Endothelial cell of umbilical vein (primary cell): ENCODE data around the gene ARHGEF28. TPM values are rescaled to one million over a fixed set of nuclear protein-coding genes. Genes with fewer than 3 reads are reported as not detected.

ENCODE experiments used
- BruUV-seq: library from RNA; stranded (reverse); fragments of 400-500 nt; replicated peaks from 2 replicates; lab custom pipeline; 2021; lab: Mats Ljungman, UMichigan
- CTCF ChIA-PET: fragments of 300-600, 350-600 bp; sonication (Branson Sonifier 250); formaldehyde crosslinking; loops from one replicate; lab custom pipeline; 2021; ENCODE audit warnings: antibody characterized with exemption, inconsistent platforms; lab: Charles Lee
- POLR2A ChIA-PET: fragments of 300-600, 350-600 bp; sonication (Branson Sonifier 250); formaldehyde crosslinking; loops from one replicate; lab custom pipeline; 2021; ENCODE audit warnings: antibody characterized with exemption, inconsistent platforms; lab: Charles Lee
- DNase-seq: peaks from one replicate; pipeline ENCODE4 v3.0.0-alpha.2; 2011; ENCODE audit warnings: low read depth, low spot score
- FAIRE-seq: peaks from 2 replicates; lab custom pipeline; 2011; peaks lifted over from hg19 to GRCh38; lab: Jason Lieb, UNC
- H2AFZ ChIP-seq: 2 replicates; pipeline ENCODE4 v1.6.0; 2012; ENCODE audit warnings: low read depth, low read length, control low read depth, inconsistent platforms
- H3K27ac ChIP-seq: 2 replicates; pipeline ENCODE4 v1.5.1; 2011; ENCODE audit warnings: low read depth, mild to moderate bottlenecking, control low read depth, low read length, moderate library complexity; ENCODE audit not compliant: insufficient read depth
- H3K27me3 ChIP-seq, 2 experiments: 2 replicates each; pipeline versions ENCODE4 v1.6.0 to v1.6.1; 2011; ENCODE audit warnings: low read length in 2 of 2, mixed read lengths in 1 of 2; ENCODE audit not compliant: control insufficient read depth in 2 of 2, insufficient read depth in 2 of 2
- H3K36me3 ChIP-seq, 2 experiments: 2 replicates in 1 of 2; 3 replicates in 1 of 2; pipeline ENCODE4 v1.5.1; 2011; ENCODE audit warnings: low read length in 2 of 2, mild to moderate bottlenecking in 1 of 2, moderate library complexity in 1 of 2; ENCODE audit not compliant: control insufficient read depth in 2 of 2, insufficient read depth in 2 of 2; ENCODE audit errors: extremely low read depth in 1 of 2
- H3K4me1 ChIP-seq: 3 replicates; pipeline ENCODE4 v1.5.1; 2011; ENCODE audit warnings: mild to moderate bottlenecking, low read length; ENCODE audit not compliant: control insufficient read depth, insufficient read depth; ENCODE audit errors: extremely low read depth
- H3K4me2 ChIP-seq: 2 replicates; pipeline ENCODE4 v1.6.1; 2011; ENCODE audit warnings: low read length, control low read depth, mixed read lengths; ENCODE audit not compliant: insufficient read depth
- H3K4me3 ChIP-seq, 3 experiments: fragments of 200-600 bp in 1 of 3; sonication (generic), shearing (Covaris generic) in 1 of 3; replicated peaks in 1 of 3; 2 replicates each; pipeline ENCODE4 v1.5.1; 2011 to 2016; ENCODE audit warnings: control low read depth in 3 of 3, low read length in 3 of 3, mild to moderate bottlenecking in 2 of 3, inconsistent platforms in 1 of 3, low read depth in 1 of 3, moderate library complexity in 1 of 3; ENCODE audit not compliant: insufficient read depth in 1 of 3
- H3K79me2 ChIP-seq: 2 replicates; pipeline ENCODE4 v1.6.0; 2012; ENCODE audit warnings: low read length, inconsistent platforms; ENCODE audit not compliant: control insufficient read depth, insufficient read depth
- H3K9ac ChIP-seq: replicated peaks from 2 replicates; pipeline ENCODE3; 2011; ENCODE audit warnings: low read length, control low read depth; ENCODE audit not compliant: insufficient read depth; ENCODE audit errors: extremely low read depth
- H3K9me1 ChIP-seq: replicated peaks from 3 replicates; pipeline ENCODE4 v1.6.0; 2011; ENCODE audit warnings: mild to moderate bottlenecking, low read length; ENCODE audit not compliant: control insufficient read depth, insufficient read depth; ENCODE audit errors: extremely low read depth
- H3K9me3 ChIP-seq: replicated peaks from 2 replicates; pipeline ENCODE4 v1.5.1; 2012; ENCODE audit warnings: low read length, inconsistent platforms; ENCODE audit not compliant: control insufficient read depth, insufficient read depth
- H4K20me1 ChIP-seq: replicated peaks from 2 replicates; pipeline ENCODE3; 2011; ENCODE audit warnings: mild to moderate bottlenecking, low read length; ENCODE audit not compliant: control insufficient read depth, insufficient read depth; ENCODE audit errors: extremely low read depth
- EZH2 ChIP-seq: IDR thresholded peaks from 2 replicates; pipeline ENCODE4 v1.6.1; 2012; ENCODE audit warnings: borderline replicate concordance, low read depth, mild to moderate bottlenecking, moderate library complexity, low read length, inconsistent platforms; ENCODE audit not compliant: severe bottlenecking
- FOS ChIP-seq: IDR thresholded peaks from 2 replicates; pipeline ENCODE4 v1.6.1; 2011; ENCODE audit warnings: mild to moderate bottlenecking, low read length, moderate library complexity, borderline replicate concordance; ENCODE audit not compliant: insufficient read depth
- GATA2 ChIP-seq: IDR thresholded peaks from 2 replicates; pipeline ENCODE4 v1.7.0; 2011; ENCODE audit warnings: low read depth, mild to moderate bottlenecking, moderate library complexity, mixed read lengths, low read length; ENCODE audit not compliant: insufficient read length, insufficient read depth
- JUN ChIP-seq: IDR thresholded peaks from 2 replicates; pipeline ENCODE4 v1.6.1; 2011; ENCODE audit warnings: borderline replicate concordance, low read depth; ENCODE audit not compliant: insufficient read length, insufficient read depth
- MYC ChIP-seq: IDR thresholded peaks from one replicate; pipeline ENCODE4 v1.6.1; 2011; ENCODE audit warnings: mild to moderate bottlenecking, low read depth, low read length
- POLR2A ChIP-seq: IDR thresholded peaks from 2 replicates; pipeline ENCODE4 v1.6.1; 2012; ENCODE audit warnings: low read depth, mild to moderate bottlenecking, control low read depth, low read length
- POLR2AphosphoS5 ChIP-seq: IDR thresholded peaks from 2 replicates; pipeline ENCODE4 v1.6.1; 2012; ENCODE audit warnings: low read depth, mild to moderate bottlenecking, control low read depth, low read length, moderate library complexity; ENCODE audit not compliant: insufficient read depth
- dilution Hi-C: fragments of 300-500 bp; cut with MboI; formaldehyde crosslinking; loops from one replicate; pipeline ENCODE4 v1.15.0; 2019; ENCODE audit warnings: low sequenced_read_pairs; ENCODE audit not compliant: extremely low pct_ligation_motif_present
- intact Hi-C: fragments of 100-400 bp; cut with micrococcal nuclease; formaldehyde crosslinking; loops from one replicate; pipeline ENCODE4 v1.10.0; 2022
- polyA plus RNA-seq, 4 experiments: library from polyadenylated mRNA; depleted of rRNA in 3 of 4; stranded (reverse) in 3 of 4; unstranded in 1 of 4; fragments of >200 nt; gene quantifications; 2 replicates each; pipeline versions ENCODE4 v1.2.1 to v1.2.3, GENCODE V29; 2011 to 2012; ENCODE audit warnings: missing spikeins in 1 of 4
- total RNA-seq: library from RNA; stranded (reverse); gene quantifications from 2 replicates; pipeline ENCODE4 v1.2.3, GENCODE V29; 2021
- TF ChIP-seq, protein P1 (sequence below): IDR thresholded peaks from 2 replicates; pipeline ENCODE4 v1.6.1; 2011; ENCODE audit not compliant: insufficient read depth, insufficient read length
- TF ChIP-seq, protein P2 (sequence below), 2 donors: IDR thresholded peaks; 1 replicate in 1 of 2; 2 replicates in 1 of 2; pipeline ENCODE4 v1.5.1; 2011; ENCODE audit warnings: low read length in 2 of 2, mild to moderate bottlenecking in 2 of 2, moderate library complexity in 2 of 2, control low read depth in 1 of 2, inconsistent platforms in 1 of 2, low read depth in 1 of 2; ENCODE audit not compliant: insufficient read depth in 1 of 2; ENCODE audit errors: extremely low read depth in 1 of 2

ARHGEF28 gene
- total and polyA plus RNA-seq, 2 donors (not counting 3 experiments of a cell fraction or from before 2014, with no cell fraction given) = 29.5 to 108 TPM

DNA sequence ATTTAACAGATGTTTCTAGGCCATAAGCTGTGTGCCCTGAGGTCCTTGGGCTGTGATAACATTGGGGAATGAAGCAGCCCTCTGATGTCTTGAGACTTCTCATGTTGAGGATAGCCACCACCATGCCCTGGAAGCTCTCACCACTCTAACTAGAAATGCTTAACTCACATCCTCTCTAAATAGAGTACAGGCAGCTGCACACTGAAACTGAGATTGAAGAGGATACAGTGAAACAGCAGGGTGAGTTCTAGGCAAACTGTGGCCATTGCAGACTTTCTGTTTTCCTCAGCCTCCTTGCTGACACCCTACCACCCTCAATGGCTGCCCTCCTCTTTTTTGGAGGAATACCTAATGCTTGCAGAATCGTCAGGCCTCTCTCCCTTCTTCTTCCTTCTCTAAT lies 38.1 kb upstream of the ARHGEF28 start:
- Histone ChIP-seq H3K9ac (no peak overlapping the region), H3K4me2 (no peak overlapping the region), H3K9me3 (no peaks in the 10 kb centered on the region), H3K4me3 (no peak overlapping the region), H3K79me2 (no peaks in the 10 kb centered on the region), H4K20me1 (no peaks in the 10 kb centered on the region), H2AFZ (no peak overlapping the region), H3K9me1 (no peaks in the 10 kb centered on the region), H3K4me1 (peaks cover 13% of the 10 kb centered on the region), H3K36me3 (no peaks in the 10 kb centered on the region), H3K27me3 (no peaks in the 10 kb centered on the region), H3K27ac (no peak overlapping the region)
- ChIA-PET CTCF (interaction anchor here (1.2 to 10.3 kb wide), 3 partner anchors 11 to 206 kb away, joined by 3 to 232 read pairs (median 3); partner anchors contain the start of genes ANKRA2 and UTP15), POLR2A (no interaction called here)
- FAIRE-seq (no peak), DNase-seq (no peak)
- BruUV-seq = no TSS peak
- dilution Hi-C loops = no loop called here
- intact Hi-C loops = no loop called here
- TF ChIP-seq FOS (no peak), EZH2 (no peak), POLR2A (no peak), MYC (no peak), POLR2AphosphoS5 (no peak), JUN (no peak), GATA2 (no peak)
- TF ChIP-seq, protein P1, sequence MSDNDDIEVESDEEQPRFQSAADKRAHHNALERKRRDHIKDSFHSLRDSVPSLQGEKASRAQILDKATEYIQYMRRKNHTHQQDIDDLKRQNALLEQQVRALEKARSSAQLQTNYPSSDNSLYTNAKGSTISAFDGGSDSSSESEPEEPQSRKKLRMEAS = no peak
- TF ChIP-seq, protein P2, sequence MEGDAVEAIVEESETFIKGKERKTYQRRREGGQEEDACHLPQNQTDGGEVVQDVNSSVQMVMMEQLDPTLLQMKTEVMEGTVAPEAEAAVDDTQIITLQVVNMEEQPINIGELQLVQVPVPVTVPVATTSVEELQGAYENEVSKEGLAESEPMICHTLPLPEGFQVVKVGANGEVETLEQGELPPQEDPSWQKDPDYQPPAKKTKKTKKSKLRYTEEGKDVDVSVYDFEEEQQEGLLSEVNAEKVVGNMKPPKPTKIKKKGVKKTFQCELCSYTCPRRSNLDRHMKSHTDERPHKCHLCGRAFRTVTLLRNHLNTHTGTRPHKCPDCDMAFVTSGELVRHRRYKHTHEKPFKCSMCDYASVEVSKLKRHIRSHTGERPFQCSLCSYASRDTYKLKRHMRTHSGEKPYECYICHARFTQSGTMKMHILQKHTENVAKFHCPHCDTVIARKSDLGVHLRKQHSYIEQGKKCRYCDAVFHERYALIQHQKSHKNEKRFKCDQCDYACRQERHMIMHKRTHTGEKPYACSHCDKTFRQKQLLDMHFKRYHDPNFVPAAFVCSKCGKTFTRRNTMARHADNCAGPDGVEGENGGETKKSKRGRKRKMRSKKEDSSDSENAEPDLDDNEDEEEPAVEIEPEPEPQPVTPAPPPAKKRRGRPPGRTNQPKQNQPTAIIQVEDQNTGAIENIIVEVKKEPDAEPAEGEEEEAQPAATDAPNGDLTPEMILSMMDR (IDR thresholded peaks at IDR 0.05; ENCODE audit: extremely low read depth in 1 of 2, insufficient read depth in 1 of 2, low read depth in 1 of 2, low read length in 2 of 2) = no peak
